AG04450 (cell line): Measurements from ENCODE around the gene ADSS1. TPM values are rescaled to one million over a fixed set of nuclear protein-coding genes. Genes with fewer than 3 reads are reported as not detected.
A peak's percentile ranks its signal among the peaks of the same experiment; 100 is the strongest.

Source experiments
- CTCF ChIA-PET: fragments of 300-600, 350-600 bp; formaldehyde crosslinking; extraction: SDS; loops from one replicate; lab custom pipeline; 2022; ENCODE audit warnings: antibody characterized with exemption, inconsistent platforms; lab: Charles Lee
- POLR2A ChIA-PET: fragments of 350-600 bp; formaldehyde crosslinking; extraction: SDS; loops from one replicate; lab custom pipeline; 2021; ENCODE audit warnings: antibody characterized with exemption, inconsistent platforms; lab: Yijun Ruan, JAX
- DNase-seq: peaks from one replicate; pipeline ENCODE4 v3.0.0-alpha.2; 2011; ENCODE audit warnings: low read depth, low spot score
- H3K27ac ChIP-seq: one replicate; pipeline ENCODE4 v1.5.1; 2012; ENCODE audit warnings: low read depth, low read length, control low read depth
- H3K27me3 ChIP-seq: one replicate; pipeline ENCODE4 v1.6.0; 2012; ENCODE audit warnings: low read length; ENCODE audit not compliant: control insufficient read depth, insufficient read depth
- H3K4me3 ChIP-seq: 2 replicates; pipeline ENCODE4 v1.5.1; 2011; ENCODE audit warnings: mild to moderate bottlenecking, low read depth, low read length, control low read depth
- H3K9me3 ChIP-seq: 2 replicates; pipeline ENCODE4 v1.5.1; 2012; ENCODE audit warnings: low read length; ENCODE audit not compliant: control insufficient read depth, insufficient read depth
- CTCF ChIP-seq: IDR thresholded peaks from 2 replicates; pipeline ENCODE4 v1.5.1; 2011; ENCODE audit warnings: low read depth, low read length, control low read depth, inconsistent platforms
- polyA plus RNA-seq: library from polyadenylated mRNA; depleted of rRNA; stranded (reverse); fragments of >200 nt; gene quantifications from 2 replicates; pipeline ENCODE4 v1.2.3, GENCODE V29; 2011

The ADSS1 gene
- polyA plus RNA-seq, 1 experiment = 2.8 TPM

DNA sequence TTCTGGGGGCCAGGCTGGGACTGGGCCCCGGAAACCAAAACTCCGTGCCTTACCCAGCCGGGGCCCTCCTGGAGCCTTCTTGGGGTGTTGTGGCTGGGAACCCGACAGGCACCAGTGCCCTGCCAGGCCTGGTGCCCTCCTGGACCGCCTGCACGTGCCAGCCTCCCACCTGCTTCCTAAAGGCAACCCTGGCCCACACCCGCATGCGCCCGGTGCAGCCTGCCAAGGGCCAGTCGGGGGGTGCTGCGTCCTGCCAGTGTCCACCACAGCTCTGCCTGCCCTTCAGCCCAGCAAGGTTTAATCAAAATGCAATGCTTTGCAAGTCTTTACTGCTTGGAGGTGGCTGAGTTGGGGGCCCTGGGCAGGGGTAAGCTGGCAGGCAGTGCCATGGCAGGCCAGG, 5.2 kb upstream of the ADSS1 start:
- no peak overlapping the region for H3K27ac ChIP-seq
- no peaks in the 10 kb centered on the region for H3K27me3 ChIP-seq
- H3K4me3 ChIP-seq = no peak overlapping the region
- H3K9me3 ChIP-seq = no peaks in the 10 kb centered on the region; the same call in 1 of the 2 replicates
- no peak for DNase-seq
- TF ChIP-seq CTCF = no peak
- CTCF ChIA-PET = no interaction called here
- POLR2A ChIA-PET = no interaction called here

- no peak for DNase-seq
- no peaks in the 10 kb centered on the region; the same call in 1 of the 2 replicates for H3K9me3 ChIP-seq
- no peaks in the 10 kb centered on the region for H3K27me3 ChIP-seq
- POLR2A ChIA-PET = no interaction called here
- no peak for TF ChIP-seq CTCF
- H3K27ac ChIP-seq = no peak overlapping the region
- CTCF ChIA-PET = no interaction called here
- no peak overlapping the region for H3K4me3 ChIP-seq
Measured at GRCh38 chr14:104719343-104719742, 4.7 kb upstream of the ADSS1 start.

GRCh38 chr14:104721505-104722431, 2.3 kb upstream of the ADSS1 start:
- ChIA-PET CTCF (interaction anchor here (1.0 to 1.8 kb wide), 4 partner anchors 17 to 324 kb away, joined by 3 to 4 read pairs (median 4); no protein-coding TSS in a partner anchor), POLR2A (no interaction called here)
- no peak overlapping the region for H3K4me3 ChIP-seq
- no peak for DNase-seq
- H3K9me3 ChIP-seq = no peaks in the 10 kb centered on the region; the same call in 1 of the 2 replicates
- H3K27me3 ChIP-seq = peaks cover under 1% of the 10 kb centered on the region
- H3K27ac ChIP-seq = peak overlapping the region; percentile 11
- TF ChIP-seq CTCF = no peak

DNA sequence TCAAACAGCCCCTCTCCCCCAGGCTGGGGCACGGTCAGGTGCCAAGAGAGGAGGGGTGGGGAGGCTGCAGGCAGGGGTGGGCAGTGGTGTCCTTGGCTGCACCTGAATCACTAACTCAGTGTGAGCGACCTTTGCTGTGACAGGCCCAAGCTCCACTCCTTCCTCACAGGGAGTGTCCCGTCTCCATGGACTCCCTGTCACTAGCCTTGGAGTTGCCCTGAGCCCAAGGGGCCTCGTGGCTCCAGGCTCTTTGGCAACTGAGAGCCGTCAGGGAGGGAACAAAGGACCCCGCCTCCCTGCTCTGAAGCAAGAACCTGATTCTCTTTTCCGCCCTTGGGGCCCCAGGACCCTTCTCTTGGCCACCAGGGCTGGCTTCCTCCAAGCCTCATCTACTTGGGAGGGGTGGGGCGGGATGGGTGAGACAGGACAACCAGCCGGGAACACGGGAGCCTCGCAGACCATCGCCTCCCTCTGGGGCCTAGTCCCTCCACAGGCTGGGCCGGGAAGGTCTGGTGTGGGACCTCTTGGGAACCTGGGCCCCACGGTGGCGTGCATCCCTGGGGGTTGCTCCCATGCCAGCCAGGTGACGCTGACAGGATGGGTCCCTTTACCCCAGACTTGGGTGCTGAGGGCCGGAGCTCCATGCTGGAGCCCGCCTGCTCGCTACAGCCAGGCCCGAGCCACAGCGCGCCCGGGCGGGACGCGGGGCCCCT, 935 bp upstream of the ADSS1 start:
- no peaks in the 10 kb centered on the region; the same call in 1 of the 2 replicates for H3K9me3 ChIP-seq
- H3K27ac ChIP-seq = no peak overlapping the region
- TF ChIP-seq CTCF = no peak
- H3K27me3 ChIP-seq = peaks cover 6% of the 10 kb centered on the region
- POLR2A ChIA-PET = no interaction called here
- H3K4me3 ChIP-seq = no peak overlapping the region; the same call in 1 of the 2 replicates
- CTCF ChIA-PET = interaction anchor here (0.6 to 1.8 kb wide), 11 partner anchors 11 to 154 kb away, joined by 3 to 11 read pairs (median 5); partner anchors contain the start of gene SIVA1
- DNase-seq = no peak
